ENCODE results near the gene FUBP3. TPM values are rescaled to one million over a fixed set of nuclear protein-coding genes. Genes with fewer than 3 reads are reported as not detected.

Gene FUBP3
- polyA plus RNA-seq, 1 donor (not counting 4 experiments of a cell fraction or from before 2014, with no cell fraction given) = 39.1 TPM

DNA sequence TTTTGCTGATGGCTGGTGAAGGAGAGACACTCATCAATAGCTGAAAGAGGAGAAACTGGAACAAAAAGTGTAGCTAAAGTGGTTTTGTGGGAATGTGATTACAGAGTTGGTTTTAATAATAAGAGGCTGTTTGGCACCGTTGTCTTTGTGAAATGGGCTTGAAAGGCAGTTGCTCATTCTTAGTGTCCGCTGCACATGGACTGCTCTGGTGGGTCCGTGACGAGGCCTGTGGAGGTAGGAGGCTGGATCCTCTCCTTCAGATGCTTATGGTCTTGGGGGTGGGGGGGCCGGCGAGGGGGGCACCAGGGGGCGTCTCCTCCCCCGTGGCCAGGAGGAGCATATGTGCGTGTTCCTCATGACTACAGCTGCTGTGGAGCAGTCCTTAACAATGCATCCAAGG is 29.8 kb downstream of the FUBP3 start:
- DNase-seq (ENCODE audit: low read depth, low spot score) (no peak), FAIRE-seq (no peak)
- no peak overlapping the region for H2AFZ ChIP-seq (ENCODE audit: control insufficient read depth, low read length)
- peaks cover 16% of the 10 kb centered on the region for H3K79me2 ChIP-seq (ENCODE audit: control insufficient read depth, insufficient read depth, low read length)
- no peak overlapping the region for H3K4me2 ChIP-seq (ENCODE audit: control insufficient read depth, extremely low read depth, insufficient read depth, low read depth, low read length)
- H3K27me3 ChIP-seq (ENCODE audit: control insufficient read depth, extremely low read depth, insufficient read depth, low read length) = no peaks in the 10 kb centered on the region
- H3K9ac ChIP-seq (ENCODE audit: control insufficient read depth, extremely low read depth, insufficient read depth, low read length) = no peak overlapping the region
- peaks cover 25 to 27% of the 10 kb centered on the region in 2 experiments for H3K36me3 ChIP-seq (ENCODE audit: control insufficient read depth in 2 of 2, extremely low read depth in 1 of 2, insufficient read depth in 2 of 2, low read length in 2 of 2)
- H3K4me1 ChIP-seq (ENCODE audit: control insufficient read depth, extremely low read depth, insufficient read depth, low read length) = peaks cover 2% of the 10 kb centered on the region
- no peak overlapping the region for H3K27ac ChIP-seq (ENCODE audit: control insufficient read depth, insufficient read depth, low read length)
- peaks cover 7% of the 10 kb centered on the region for H4K20me1 ChIP-seq (ENCODE audit: control insufficient read depth, extremely low read depth, insufficient read depth, low read length)
- no peaks in the 10 kb centered on the region for H3K9me3 ChIP-seq (ENCODE audit: control insufficient read depth, low read depth, low read length)
- no peak overlapping the region for H3K4me3 ChIP-seq (ENCODE audit: control insufficient read depth in 2 of 3, extremely low read depth in 1 of 3, insufficient read depth in 2 of 3, low read depth in 1 of 3, low read length in 3 of 3)
- TF ChIP-seq CTCF (optimal IDR thresholded peaks at IDR 0.05 in 1 of 3, IDR thresholded peaks at IDR 0.05 in 1 of 3, conservative IDR thresholded peaks at IDR 0.05 in 1 of 3; ENCODE audit: extremely low read depth in 1 of 3, insufficient read depth in 2 of 3, low read length in 3 of 3) = no peak
- no peak for TF ChIP-seq EZH2 (IDR thresholded peaks at IDR 0.05; ENCODE audit: low read length)
- dilution Hi-C loops (cut with MboI; ENCODE audit: extremely low pct_ligation_motif_present, low sequenced_read_pairs) = no loop called here
- H3K9me1 ChIP-seq (ENCODE audit: control insufficient read depth, extremely low read depth, insufficient read depth, low read length) = no peaks in the 10 kb centered on the region

- H3K27me3 ChIP-seq (ENCODE audit: control insufficient read depth, extremely low read depth, insufficient read depth, low read length) = no peaks in the 10 kb centered on the region
- no peak overlapping the region for H2AFZ ChIP-seq (ENCODE audit: control insufficient read depth, low read length)
- H3K79me2 ChIP-seq (ENCODE audit: control insufficient read depth, insufficient read depth, low read length) = peaks cover 14% of the 10 kb centered on the region
- peaks cover 2% of the 10 kb centered on the region for H3K4me1 ChIP-seq (ENCODE audit: control insufficient read depth, extremely low read depth, insufficient read depth, low read length)
- dilution Hi-C loops (cut with MboI; ENCODE audit: extremely low pct_ligation_motif_present, low sequenced_read_pairs) = no loop called here
- H3K9ac ChIP-seq (ENCODE audit: control insufficient read depth, extremely low read depth, insufficient read depth, low read length) = no peak overlapping the region
- TF ChIP-seq EZH2 (IDR thresholded peaks at IDR 0.05; ENCODE audit: low read length) = no peak
- no peak for TF ChIP-seq CTCF (optimal IDR thresholded peaks at IDR 0.05 in 1 of 3, IDR thresholded peaks at IDR 0.05 in 1 of 3, conservative IDR thresholded peaks at IDR 0.05 in 1 of 3; ENCODE audit: extremely low read depth in 1 of 3, insufficient read depth in 2 of 3, low read length in 3 of 3)
- DNase-seq (ENCODE audit: low read depth, low spot score) (no peak), FAIRE-seq (peak; percentile 29)
- H3K9me1 ChIP-seq (ENCODE audit: control insufficient read depth, extremely low read depth, insufficient read depth, low read length) = no peaks in the 10 kb centered on the region
- H3K9me3 ChIP-seq (ENCODE audit: control insufficient read depth, low read depth, low read length) = no peaks in the 10 kb centered on the region
- H3K27ac ChIP-seq (ENCODE audit: control insufficient read depth, insufficient read depth, low read length) = no peak overlapping the region
- H4K20me1 ChIP-seq (ENCODE audit: control insufficient read depth, extremely low read depth, insufficient read depth, low read length) = peaks cover 7% of the 10 kb centered on the region
- H3K36me3 ChIP-seq (ENCODE audit: control insufficient read depth in 2 of 2, extremely low read depth in 1 of 2, insufficient read depth in 2 of 2, low read length in 2 of 2) = peaks cover 31 to 39% of the 10 kb centered on the region in 2 experiments
- H3K4me3 ChIP-seq (ENCODE audit: control insufficient read depth in 2 of 3, extremely low read depth in 1 of 3, insufficient read depth in 2 of 3, low read depth in 1 of 3, low read length in 3 of 3) = no peak overlapping the region
- H3K4me2 ChIP-seq (ENCODE audit: control insufficient read depth, extremely low read depth, insufficient read depth, low read depth, low read length) = no peak overlapping the region
Measured at GRCh38 chr9:130610862-130611707, 31.7 kb downstream of the FUBP3 start.
